ENCODE measurements around the gene GRK1.

- TF ChIP-seq CTCF (IDR thresholded peaks at IDR 0.05; ENCODE audit: insufficient read depth, low read depth, low read length) (no peak), EZH2 (IDR thresholded peaks at IDR 0.05; ENCODE audit: insufficient read depth, low read length) (no peak)
Measured at GRCh38 chr13:113770937-113771336, 103.9 kb downstream of the GRK1 start.
